ENCODE data around the gene REG3A.

REG3A gene

GRCh38 chr2:79129260-79129659, 30.3 kb downstream of the REG3A start:
- Mint-ChIP-seq H3K27ac (peak overlapping the region; percentile 49), H3K4me1 (peaks cover 35% of the 10 kb centered on the region), H3K36me3 (ENCODE audit: low read depth) (no peaks in the 10 kb centered on the region), H3K4me3 (no peak overlapping the region), H3K9me3 (no peaks in the 10 kb centered on the region), H3K27me3 (ENCODE audit: low read depth, poor library complexity) (peaks cover 5% of the 10 kb centered on the region)
- no peak for DNase-seq
- no peak for TF ChIP-seq CTCF (IDR thresholded peaks at IDR 0.05)

GRCh38 chr2:79128406-79128805, 31.1 kb downstream of the REG3A start:
- no peak for DNase-seq

GRCh38 chr2:79125721-79125985, 33.9 kb downstream of the REG3A start:
- no peaks in the 10 kb centered on the region for H3K36me3 Mint-ChIP-seq (ENCODE audit: low read depth)
- H3K27ac Mint-ChIP-seq, result no peak overlapping the region
- no peaks in the 10 kb centered on the region for H3K9me3 Mint-ChIP-seq
- TF ChIP-seq CTCF (IDR thresholded peaks at IDR 0.05), result no peak
- no peaks in the 10 kb centered on the region for H3K27me3 Mint-ChIP-seq (ENCODE audit: low read depth, poor library complexity)
- no peak overlapping the region for H3K4me3 Mint-ChIP-seq
- no peak for DNase-seq
- peaks cover 23% of the 10 kb centered on the region for H3K4me1 Mint-ChIP-seq

More at GRCh38 chr2:79128406-79128805, 31.1 kb downstream of the REG3A start:
- Mint-ChIP-seq H3K4me3 (no peak overlapping the region), H3K9me3 (no peaks in the 10 kb centered on the region), H3K4me1 (peaks cover 35% of the 10 kb centered on the region), H3K27me3 (ENCODE audit: low read depth, poor library complexity) (no peaks in the 10 kb centered on the region), H3K27ac (no peak overlapping the region), H3K36me3 (ENCODE audit: low read depth) (no peaks in the 10 kb centered on the region)
- TF ChIP-seq CTCF (IDR thresholded peaks at IDR 0.05), result no peak

DNA sequence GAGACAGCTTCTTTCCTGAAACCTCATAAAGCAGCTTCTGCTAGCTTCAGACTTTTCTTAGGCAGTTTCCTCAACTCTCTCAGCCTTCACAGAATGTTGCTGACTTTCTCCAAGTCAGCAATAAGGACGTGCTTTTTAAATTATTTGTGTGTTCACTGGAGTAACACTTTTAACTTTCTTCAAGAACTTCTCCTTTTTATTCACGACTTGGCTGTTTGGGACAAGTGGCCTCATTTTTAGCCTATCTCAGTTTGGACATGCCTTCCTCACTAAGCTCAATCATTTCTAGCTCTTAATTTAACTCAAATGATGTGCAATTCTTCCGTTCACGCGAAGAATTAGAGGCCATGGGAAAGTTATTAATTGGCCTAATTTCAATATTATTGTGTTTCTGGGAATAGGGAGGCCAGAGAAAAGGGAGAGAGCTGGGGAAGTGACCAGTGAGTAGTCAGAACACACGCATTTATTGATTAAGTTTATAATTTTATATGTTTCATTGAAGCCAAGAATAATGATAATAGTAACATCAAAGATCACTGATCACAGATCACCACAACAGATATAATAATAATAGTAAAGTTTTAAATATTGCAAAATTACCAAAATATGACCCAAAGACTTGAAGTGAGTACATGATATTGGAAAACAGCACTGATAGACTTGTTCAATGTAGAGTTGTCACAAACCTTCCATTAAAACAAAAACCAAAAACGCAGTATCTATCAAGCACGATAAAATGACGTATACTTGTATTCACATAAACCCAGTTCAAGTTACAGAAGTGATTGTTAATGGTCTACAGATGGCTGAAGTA, 34.4 kb downstream of the REG3A start:
- Mint-ChIP-seq H3K27ac (no peak overlapping the region), H3K27me3 (ENCODE audit: low read depth, poor library complexity) (no peaks in the 10 kb centered on the region), H3K4me1 (peaks cover 17% of the 10 kb centered on the region), H3K36me3 (ENCODE audit: low read depth) (no peaks in the 10 kb centered on the region), H3K4me3 (no peak overlapping the region), H3K9me3 (no peaks in the 10 kb centered on the region)
- DNase-seq, result no peak
- TF ChIP-seq CTCF (IDR thresholded peaks at IDR 0.05), result no peak

DNA sequence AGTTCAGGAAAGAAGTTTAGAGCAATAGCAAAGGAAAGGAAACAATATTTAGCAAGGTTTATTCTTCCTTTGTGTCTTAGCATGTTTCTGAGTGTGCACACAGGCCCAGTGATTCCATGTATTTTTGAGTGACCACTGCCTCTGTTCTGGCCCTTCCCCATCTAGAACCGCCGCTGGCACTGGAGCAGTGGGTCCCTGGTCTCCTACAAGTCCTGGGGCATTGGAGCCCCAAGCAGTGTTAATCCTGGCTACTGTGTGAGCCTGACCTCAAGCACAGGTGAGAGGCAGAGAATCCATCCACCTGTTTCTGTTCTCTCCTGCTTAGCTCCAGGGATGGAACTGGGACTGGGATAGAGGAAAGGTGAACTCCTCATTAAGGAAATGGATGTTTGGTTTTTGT, 36.9 kb downstream of the REG3A start:
- peaks cover 5% of the 10 kb centered on the region for H3K4me1 Mint-ChIP-seq
- H3K36me3 Mint-ChIP-seq (ENCODE audit: low read depth), result no peaks in the 10 kb centered on the region
- peaks cover 3% of the 10 kb centered on the region for H3K9me3 Mint-ChIP-seq
- no peak for DNase-seq
- H3K27ac Mint-ChIP-seq, result no peak overlapping the region
- no peak for TF ChIP-seq CTCF (IDR thresholded peaks at IDR 0.05)
- no peaks in the 10 kb centered on the region for H3K27me3 Mint-ChIP-seq (ENCODE audit: low read depth, poor library complexity)
- no peak overlapping the region for H3K4me3 Mint-ChIP-seq

- H3K36me3 Mint-ChIP-seq (ENCODE audit: low read depth), result no peaks in the 10 kb centered on the region
- H3K27ac Mint-ChIP-seq, result no peak within 1 kb of the TSS
- H3K9me3 Mint-ChIP-seq, result peaks cover 3% of the 10 kb centered on the region
- DNase-seq, result no peak
- H3K27me3 Mint-ChIP-seq (ENCODE audit: low read depth, poor library complexity), result no peaks in the 10 kb centered on the region
- H3K4me1 Mint-ChIP-seq, result no peaks in the 10 kb centered on the region
- H3K4me3 Mint-ChIP-seq, result no peak within 1 kb of the TSS
- TF ChIP-seq CTCF (IDR thresholded peaks at IDR 0.05), result no peak
Observed at GRCh38 chr2:79120194-79120713, 39.3 kb downstream of the REG3A start, which contains the start of gene REG1A. Gene REG1A, plus strand, starts transcription at chr2:79120488. Its CDS starts 374 bp downstream, at chr2:79120862.

Measured in nephron progenitor cell (in vitro differentiated cells).